HepG2 (cell line): Measurements from ENCODE around the gene DNMT3L.

Source experiments
- ESRRA ChIP-seq: sonication (generic); formaldehyde crosslinking; IDR thresholded peaks from 2 replicates; pipeline ENCODE4 v1.5.1; 2020; ENCODE audit warnings: mild to moderate bottlenecking, low read depth, missing genetic modification reagents
- FOXO1 ChIP-seq: sonication (generic); formaldehyde crosslinking; IDR thresholded peaks from 2 replicates; pipeline ENCODE4 v1.4.0; 2020; ENCODE audit warnings: missing genetic modification reagents
- PHF20 ChIP-seq: sonication (generic); formaldehyde crosslinking; IDR thresholded peaks from 2 replicates; pipeline ENCODE4 v1.5.0; 2020; ENCODE audit warnings: mild to moderate bottlenecking, missing genetic modification reagents
- TP53 ChIP-seq: sonication (generic); formaldehyde crosslinking; conservative IDR thresholded peaks from 2 replicates; pipeline ENCODE4 v1.4.0; 2020; ENCODE audit warnings: missing genetic modification reagents
- USF2 ChIP-seq, 2 experiments: sonication (generic) in 1 of 2; formaldehyde crosslinking in 1 of 2; IDR thresholded peaks; 2 replicates each; pipeline versions ENCODE4 v1.5.1 to v1.6.1; 2011 to 2020; ENCODE audit warnings: borderline replicate concordance in 1 of 2, low read depth in 1 of 2, low read length in 1 of 2, mild to moderate bottlenecking in 1 of 2, missing genetic modification reagents in 1 of 2, moderate library complexity in 1 of 2
- ZNF280D ChIP-seq: sonication (generic); formaldehyde crosslinking; IDR thresholded peaks from 2 replicates; pipeline ENCODE4 v1.5.1; 2020; ENCODE audit warnings: mild to moderate bottlenecking, missing genetic modification reagents
- ZNF329 ChIP-seq: sonication (generic); formaldehyde crosslinking; IDR thresholded peaks from 2 replicates; pipeline ENCODE4 v1.9.0; 2021; ENCODE audit warnings: low read depth, mild to moderate bottlenecking, missing genetic modification reagents
- ZNF660 ChIP-seq: sonication (generic); formaldehyde crosslinking; IDR thresholded peaks from 2 replicates; pipeline ENCODE4 v1.5.1; 2020; ENCODE audit warnings: mild to moderate bottlenecking, low read depth, missing genetic modification reagents, borderline replicate concordance
- ZSCAN30 ChIP-seq: sonication (generic); formaldehyde crosslinking; IDR thresholded peaks from 2 replicates; pipeline ENCODE4 v1.5.0; 2020; ENCODE audit warnings: mild to moderate bottlenecking, missing genetic modification reagents
- TF ChIP-seq, protein P1 (sequence below): sonication (generic); formaldehyde crosslinking; IDR thresholded peaks from 2 replicates; pipeline ENCODE4 v1.5.0; 2020; ENCODE audit warnings: mild to moderate bottlenecking, missing genetic modification reagents, moderate library complexity
- TF ChIP-seq, protein P2 (sequence below): sonication (generic); formaldehyde crosslinking; IDR thresholded peaks from 2 replicates; pipeline ENCODE4 v1.4.0; 2020; ENCODE audit warnings: missing genetic modification reagents
- TF ChIP-seq, protein P3 (sequence below): sonication (generic); formaldehyde crosslinking; IDR thresholded peaks from 2 replicates; pipeline ENCODE4 v1.4.0; 2020; ENCODE audit warnings: missing genetic modification reagents

DNA sequence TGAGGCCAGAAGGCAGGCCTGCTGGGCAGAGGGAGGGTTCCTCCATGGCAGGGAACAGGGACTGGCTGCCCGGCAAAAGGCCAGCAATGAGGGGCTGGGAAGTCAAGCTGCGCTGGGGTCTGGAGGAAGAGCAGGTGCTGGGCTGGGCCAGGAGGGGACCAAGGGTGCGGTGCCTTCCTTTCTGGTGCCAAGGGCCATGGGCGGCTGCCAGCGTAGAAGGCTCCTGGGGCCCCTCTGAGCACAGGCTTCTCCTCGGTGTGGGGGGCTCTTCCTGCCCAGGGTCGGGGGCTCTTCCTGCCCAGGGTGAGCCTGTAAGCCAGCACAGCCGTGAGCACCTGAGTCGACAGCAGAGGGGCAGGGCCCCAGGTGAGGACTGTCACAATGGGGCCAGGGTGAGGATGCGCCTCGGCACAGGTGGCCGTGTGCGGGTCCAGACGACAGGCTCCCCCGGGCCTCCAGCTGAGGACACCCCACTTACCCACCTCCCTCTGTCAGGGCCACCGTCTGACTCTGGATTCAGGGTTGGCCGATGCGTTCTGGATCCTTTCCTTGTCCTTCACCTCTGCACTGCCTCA is 10.7 kb upstream of the DNMT3L start:
- TF ChIP-seq TP53 (CRISPR knock-in tag) (no peak), ESRRA (CRISPR knock-in tag) (no peak), ZNF660 (CRISPR knock-in tag) (no peak), PHF20 (CRISPR knock-in tag) (no peak), ZSCAN30 (no peak), USF2 (IDR thresholded peaks at IDR 0.05; ENCODE audit: low read depth, low read length) (no peak), USF2 (CRISPR knock-in tag; IDR thresholded peaks at IDR 0.05; ENCODE audit: borderline replicate concordance) (no peak), ZNF329 (CRISPR knock-in tag) (no peak), ZNF280D (CRISPR knock-in tag) (no peak), FOXO1 (CRISPR knock-in tag) (no peak)
- TF ChIP-seq, protein P1, sequence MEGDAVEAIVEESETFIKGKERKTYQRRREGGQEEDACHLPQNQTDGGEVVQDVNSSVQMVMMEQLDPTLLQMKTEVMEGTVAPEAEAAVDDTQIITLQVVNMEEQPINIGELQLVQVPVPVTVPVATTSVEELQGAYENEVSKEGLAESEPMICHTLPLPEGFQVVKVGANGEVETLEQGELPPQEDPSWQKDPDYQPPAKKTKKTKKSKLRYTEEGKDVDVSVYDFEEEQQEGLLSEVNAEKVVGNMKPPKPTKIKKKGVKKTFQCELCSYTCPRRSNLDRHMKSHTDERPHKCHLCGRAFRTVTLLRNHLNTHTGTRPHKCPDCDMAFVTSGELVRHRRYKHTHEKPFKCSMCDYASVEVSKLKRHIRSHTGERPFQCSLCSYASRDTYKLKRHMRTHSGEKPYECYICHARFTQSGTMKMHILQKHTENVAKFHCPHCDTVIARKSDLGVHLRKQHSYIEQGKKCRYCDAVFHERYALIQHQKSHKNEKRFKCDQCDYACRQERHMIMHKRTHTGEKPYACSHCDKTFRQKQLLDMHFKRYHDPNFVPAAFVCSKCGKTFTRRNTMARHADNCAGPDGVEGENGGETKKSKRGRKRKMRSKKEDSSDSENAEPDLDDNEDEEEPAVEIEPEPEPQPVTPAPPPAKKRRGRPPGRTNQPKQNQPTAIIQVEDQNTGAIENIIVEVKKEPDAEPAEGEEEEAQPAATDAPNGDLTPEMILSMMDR (CRISPR knock-in tag) = no peak
- TF ChIP-seq, protein P2, sequence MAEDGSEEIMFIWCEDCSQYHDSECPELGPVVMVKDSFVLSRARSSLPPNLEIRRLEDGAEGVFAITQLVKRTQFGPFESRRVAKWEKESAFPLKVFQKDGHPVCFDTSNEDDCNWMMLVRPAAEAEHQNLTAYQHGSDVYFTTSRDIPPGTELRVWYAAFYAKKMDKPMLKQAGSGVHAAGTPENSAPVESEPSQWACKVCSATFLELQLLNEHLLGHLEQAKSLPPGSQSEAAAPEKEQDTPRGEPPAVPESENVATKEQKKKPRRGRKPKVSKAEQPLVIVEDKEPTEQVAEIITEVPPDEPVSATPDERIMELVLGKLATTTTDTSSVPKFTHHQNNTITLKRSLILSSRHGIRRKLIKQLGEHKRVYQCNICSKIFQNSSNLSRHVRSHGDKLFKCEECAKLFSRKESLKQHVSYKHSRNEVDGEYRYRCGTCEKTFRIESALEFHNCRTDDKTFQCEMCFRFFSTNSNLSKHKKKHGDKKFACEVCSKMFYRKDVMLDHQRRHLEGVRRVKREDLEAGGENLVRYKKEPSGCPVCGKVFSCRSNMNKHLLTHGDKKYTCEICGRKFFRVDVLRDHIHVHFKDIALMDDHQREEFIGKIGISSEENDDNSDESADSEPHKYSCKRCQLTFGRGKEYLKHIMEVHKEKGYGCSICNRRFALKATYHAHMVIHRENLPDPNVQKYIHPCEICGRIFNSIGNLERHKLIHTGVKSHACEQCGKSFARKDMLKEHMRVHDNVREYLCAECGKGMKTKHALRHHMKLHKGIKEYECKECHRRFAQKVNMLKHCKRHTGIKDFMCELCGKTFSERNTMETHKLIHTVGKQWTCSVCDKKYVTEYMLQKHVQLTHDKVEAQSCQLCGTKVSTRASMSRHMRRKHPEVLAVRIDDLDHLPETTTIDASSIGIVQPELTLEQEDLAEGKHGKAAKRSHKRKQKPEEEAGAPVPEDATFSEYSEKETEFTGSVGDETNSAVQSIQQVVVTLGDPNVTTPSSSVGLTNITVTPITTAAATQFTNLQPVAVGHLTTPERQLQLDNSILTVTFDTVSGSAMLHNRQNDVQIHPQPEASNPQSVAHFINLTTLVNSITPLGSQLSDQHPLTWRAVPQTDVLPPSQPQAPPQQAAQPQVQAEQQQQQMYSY (CRISPR knock-in tag) = no peak
- TF ChIP-seq, protein P3, sequence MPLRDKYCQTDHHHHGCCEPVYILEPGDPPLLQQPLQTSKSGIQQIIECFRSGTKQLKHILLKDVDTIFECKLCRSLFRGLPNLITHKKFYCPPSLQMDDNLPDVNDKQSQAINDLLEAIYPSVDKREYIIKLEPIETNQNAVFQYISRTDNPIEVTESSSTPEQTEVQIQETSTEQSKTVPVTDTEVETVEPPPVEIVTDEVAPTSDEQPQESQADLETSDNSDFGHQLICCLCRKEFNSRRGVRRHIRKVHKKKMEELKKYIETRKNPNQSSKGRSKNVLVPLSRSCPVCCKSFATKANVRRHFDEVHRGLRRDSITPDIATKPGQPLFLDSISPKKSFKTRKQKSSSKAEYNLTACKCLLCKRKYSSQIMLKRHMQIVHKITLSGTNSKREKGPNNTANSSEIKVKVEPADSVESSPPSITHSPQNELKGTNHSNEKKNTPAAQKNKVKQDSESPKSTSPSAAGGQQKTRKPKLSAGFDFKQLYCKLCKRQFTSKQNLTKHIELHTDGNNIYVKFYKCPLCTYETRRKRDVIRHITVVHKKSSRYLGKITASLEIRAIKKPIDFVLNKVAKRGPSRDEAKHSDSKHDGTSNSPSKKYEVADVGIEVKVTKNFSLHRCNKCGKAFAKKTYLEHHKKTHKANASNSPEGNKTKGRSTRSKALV (CRISPR knock-in tag) = no peak
